Measurements from ENCODE around the gene CHMP1A. TPM values are rescaled to one million over a fixed set of nuclear protein-coding genes. Genes with fewer than 3 reads are reported as not detected.
"Not testable (repeated sequence)": the region's sequence is repeated elsewhere in the genome, so short reads cannot be mapped to it uniquely, and the experiment has no call there.

CHMP1A gene
- total RNA-seq, 2 experiments from 2014 or later = 51.1 to 56.9 TPM

DNA sequence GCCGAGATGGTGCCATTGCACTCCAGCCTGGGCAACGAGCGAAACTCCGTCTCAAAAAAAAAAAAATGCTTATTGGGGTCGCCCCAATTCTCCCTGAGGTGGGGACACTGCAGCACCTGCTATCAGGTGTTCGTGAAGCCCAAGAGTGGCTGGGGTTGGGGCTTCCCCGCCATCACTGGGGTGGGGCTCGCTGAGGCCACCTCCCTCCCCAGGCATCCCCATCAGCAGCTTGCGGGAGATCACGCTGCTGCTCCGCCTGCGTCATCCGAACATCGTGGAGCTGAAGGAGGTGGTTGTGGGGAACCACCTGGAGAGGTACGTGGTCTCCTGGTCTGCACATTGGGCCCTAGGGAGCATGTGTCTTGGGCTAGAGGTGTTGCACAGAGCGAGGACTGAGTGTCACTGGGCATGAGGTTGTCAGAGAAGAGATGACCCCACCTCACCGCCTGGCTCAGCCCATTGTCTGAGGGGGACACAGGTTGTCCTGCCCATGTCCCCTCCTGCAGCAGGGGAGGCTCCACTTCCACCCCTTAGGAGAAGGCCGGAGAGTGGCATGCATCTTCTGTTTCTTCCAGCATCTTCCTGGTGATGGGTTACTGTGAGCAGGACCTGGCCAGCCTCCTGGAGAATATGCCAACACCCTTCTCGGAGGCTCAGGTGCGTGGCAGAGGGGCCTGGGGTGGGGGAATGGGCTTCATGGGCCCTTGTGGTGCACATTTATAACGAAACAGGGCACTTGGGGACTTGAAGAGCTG, 33.9 kb upstream of the CHMP1A start:
- peaks cover 20% of the 10 kb centered on the region for H3K4me1 Mint-ChIP-seq (ENCODE audit: low read depth)
- CTCF ChIA-PET = interaction anchor here (1.1 kb wide), 1 partner anchor 9 kb away, joined by 3 read pairs; no protein-coding TSS in a partner anchor
- H3K36me3 Mint-ChIP-seq (ENCODE audit: low read depth) = peaks cover 30% of the 10 kb centered on the region
- H3K27ac Mint-ChIP-seq = no peak overlapping the region
- no peaks in the 10 kb centered on the region for H3K9me3 Mint-ChIP-seq
- H3K4me3 Mint-ChIP-seq = no peak overlapping the region
- TF ChIP-seq, protein P1, sequence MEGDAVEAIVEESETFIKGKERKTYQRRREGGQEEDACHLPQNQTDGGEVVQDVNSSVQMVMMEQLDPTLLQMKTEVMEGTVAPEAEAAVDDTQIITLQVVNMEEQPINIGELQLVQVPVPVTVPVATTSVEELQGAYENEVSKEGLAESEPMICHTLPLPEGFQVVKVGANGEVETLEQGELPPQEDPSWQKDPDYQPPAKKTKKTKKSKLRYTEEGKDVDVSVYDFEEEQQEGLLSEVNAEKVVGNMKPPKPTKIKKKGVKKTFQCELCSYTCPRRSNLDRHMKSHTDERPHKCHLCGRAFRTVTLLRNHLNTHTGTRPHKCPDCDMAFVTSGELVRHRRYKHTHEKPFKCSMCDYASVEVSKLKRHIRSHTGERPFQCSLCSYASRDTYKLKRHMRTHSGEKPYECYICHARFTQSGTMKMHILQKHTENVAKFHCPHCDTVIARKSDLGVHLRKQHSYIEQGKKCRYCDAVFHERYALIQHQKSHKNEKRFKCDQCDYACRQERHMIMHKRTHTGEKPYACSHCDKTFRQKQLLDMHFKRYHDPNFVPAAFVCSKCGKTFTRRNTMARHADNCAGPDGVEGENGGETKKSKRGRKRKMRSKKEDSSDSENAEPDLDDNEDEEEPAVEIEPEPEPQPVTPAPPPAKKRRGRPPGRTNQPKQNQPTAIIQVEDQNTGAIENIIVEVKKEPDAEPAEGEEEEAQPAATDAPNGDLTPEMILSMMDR (IDR thresholded peaks at IDR 0.05) = no peak
- H3K27me3 Mint-ChIP-seq = no peaks in the 10 kb centered on the region
- POLR2A ChIA-PET = no interaction called here
- ATAC-seq = no peak
- intact Hi-C loops (cut with micrococcal nuclease) = no loop called here
- DNase-seq = no peak

DNA sequence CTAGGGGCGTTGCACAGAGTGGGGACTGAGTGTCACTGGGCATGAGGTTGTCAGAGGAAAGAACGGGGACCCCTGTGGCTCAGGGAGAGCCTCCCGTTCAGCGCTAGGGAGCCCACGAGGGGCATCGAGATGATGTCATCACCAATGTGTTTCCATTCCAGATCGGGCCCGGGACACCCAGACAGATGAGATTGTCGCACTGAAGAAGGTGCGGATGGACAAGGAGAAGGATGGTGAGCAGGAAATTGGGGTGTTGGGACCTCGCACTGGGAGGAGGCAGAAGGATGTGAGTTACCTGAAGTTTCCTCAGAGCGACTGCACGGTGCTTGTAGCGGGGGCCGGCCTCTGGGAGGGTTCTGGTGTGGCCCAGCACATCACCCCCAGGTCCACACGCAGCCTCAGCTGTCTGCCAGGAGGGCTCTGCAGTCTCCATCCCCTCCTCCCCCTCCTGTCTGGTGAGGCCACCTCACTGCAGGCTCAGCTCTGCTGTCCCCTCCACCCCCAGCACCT, 32.9 kb upstream of the CHMP1A start:
- intact Hi-C loops (cut with micrococcal nuclease) = no loop called here
- no peaks in the 10 kb centered on the region for H3K9me3 Mint-ChIP-seq
- TF ChIP-seq, protein P1 (IDR thresholded peaks at IDR 0.05) = no peak
- ChIA-PET POLR2A (interaction anchor here (0.7 kb wide), 1 partner anchor 9 kb away, joined by 3 read pairs; no protein-coding TSS in a partner anchor), CTCF (no interaction called here)
- no peak for ATAC-seq
- H3K27ac Mint-ChIP-seq = no peak overlapping the region
- H3K36me3 Mint-ChIP-seq (ENCODE audit: low read depth) = peaks cover 31% of the 10 kb centered on the region
- no peak overlapping the region for H3K4me3 Mint-ChIP-seq
- H3K27me3 Mint-ChIP-seq = no peaks in the 10 kb centered on the region
- peaks cover 14% of the 10 kb centered on the region for H3K4me1 Mint-ChIP-seq (ENCODE audit: low read depth)
- no peak for DNase-seq

GRCh38 chr16:89689621-89690020, 32.1 kb upstream of the CHMP1A start:
- H3K27me3 Mint-ChIP-seq; H3K27ac Mint-ChIP-seq; H3K9me3 Mint-ChIP-seq; H3K4me3 Mint-ChIP-seq; intact Hi-C loops (cut with micrococcal nuclease); ATAC-seq; DNase-seq: not testable (repeated sequence)
- Mint-ChIP-seq H3K36me3 (ENCODE audit: low read depth) (peaks cover 31% of the 10 kb centered on the region), H3K4me1 (ENCODE audit: low read depth) (peaks cover 13% of the 10 kb centered on the region)
- ChIA-PET CTCF (interaction anchor here (0.7 to 2.3 kb wide), 2 partner anchors 11 to 47 kb away, joined by 3 to 9 read pairs; no protein-coding TSS in a partner anchor), POLR2A (interaction anchor here (0.7 kb wide), 1 partner anchor 10 kb away, joined by 3 read pairs; no protein-coding TSS in a partner anchor)

GRCh38 chr16:89689142-89689541, 31.6 kb upstream of the CHMP1A start:
- H3K36me3 Mint-ChIP-seq (ENCODE audit: low read depth) = peaks cover 32% of the 10 kb centered on the region
- H3K4me1 Mint-ChIP-seq (ENCODE audit: low read depth) = peaks cover 13% of the 10 kb centered on the region
- no peak overlapping the region for H3K27ac Mint-ChIP-seq
- DNase-seq (no peak), ATAC-seq (no peak)
- H3K27me3 Mint-ChIP-seq = no peaks in the 10 kb centered on the region
- TF ChIP-seq, protein P1 (IDR thresholded peaks at IDR 0.05) = no peak
- POLR2A ChIA-PET = interaction anchor here (0.7 to 1.6 kb wide), 2 partner anchors 12 to 43 kb away, joined by 3 to 7 read pairs; partner anchors contain the start of gene SPATA2L
- H3K9me3 Mint-ChIP-seq = no peaks in the 10 kb centered on the region
- intact Hi-C loops (cut with micrococcal nuclease) = no loop called here
- CTCF ChIA-PET = interaction anchor here (0.7 to 2.3 kb wide), 3 partner anchors 10 to 46 kb away, joined by 3 to 9 read pairs (median 4); no protein-coding TSS in a partner anchor
- H3K4me3 Mint-ChIP-seq = no peak overlapping the region

- H3K36me3 Mint-ChIP-seq (ENCODE audit: low read depth) = peaks cover 24% of the 10 kb centered on the region
- H3K4me3 Mint-ChIP-seq = peak overlapping the region; percentile 87
- H3K4me1 Mint-ChIP-seq (ENCODE audit: low read depth) = peaks cover 13% of the 10 kb centered on the region
- no peaks in the 10 kb centered on the region for H3K27me3 Mint-ChIP-seq
- TF ChIP-seq, protein P1 (IDR thresholded peaks at IDR 0.05) = no peak
- DNase-seq (no peak), ATAC-seq (no peak)
- H3K9me3 Mint-ChIP-seq = no peaks in the 10 kb centered on the region
- no peak overlapping the region for H3K27ac Mint-ChIP-seq
- POLR2A ChIA-PET = interaction anchor here (0.6 to 1.6 kb wide), 3 partner anchors 11 to 25 kb away, joined by 3 to 7 read pairs (median 4); partner anchors contain the start of gene SPATA2L
- CTCF ChIA-PET = interaction anchor here (1.3 to 2.3 kb wide), 3 partner anchors 11 to 18 kb away, joined by 4 to 9 read pairs (median 4); no protein-coding TSS in a partner anchor
- intact Hi-C loops (cut with micrococcal nuclease) = no loop called here
Measured at GRCh38 chr16:89688395-89688794, 30.9 kb upstream of the CHMP1A start.

Data from activated CD8-positive, alpha-beta T cell treated with anti-CD3 and anti-CD28 coated beads for 36 hours (primary cell).